Suppressor macrophage treated with lipopolysaccharide for 1 hour (primary cell): ENCODE results near the gene ZNFX1.
"Not testable (repeated sequence)": the region's sequence is repeated elsewhere in the genome, so short reads cannot be mapped to it uniquely, and the experiment has no call there.

Experiments used
- DNase-seq, 3 donors: peaks; one replicate each; pipeline ENCODE4 v3.0.0-alpha.2; 2020 to 2022

Gene ZNFX1

DNA sequence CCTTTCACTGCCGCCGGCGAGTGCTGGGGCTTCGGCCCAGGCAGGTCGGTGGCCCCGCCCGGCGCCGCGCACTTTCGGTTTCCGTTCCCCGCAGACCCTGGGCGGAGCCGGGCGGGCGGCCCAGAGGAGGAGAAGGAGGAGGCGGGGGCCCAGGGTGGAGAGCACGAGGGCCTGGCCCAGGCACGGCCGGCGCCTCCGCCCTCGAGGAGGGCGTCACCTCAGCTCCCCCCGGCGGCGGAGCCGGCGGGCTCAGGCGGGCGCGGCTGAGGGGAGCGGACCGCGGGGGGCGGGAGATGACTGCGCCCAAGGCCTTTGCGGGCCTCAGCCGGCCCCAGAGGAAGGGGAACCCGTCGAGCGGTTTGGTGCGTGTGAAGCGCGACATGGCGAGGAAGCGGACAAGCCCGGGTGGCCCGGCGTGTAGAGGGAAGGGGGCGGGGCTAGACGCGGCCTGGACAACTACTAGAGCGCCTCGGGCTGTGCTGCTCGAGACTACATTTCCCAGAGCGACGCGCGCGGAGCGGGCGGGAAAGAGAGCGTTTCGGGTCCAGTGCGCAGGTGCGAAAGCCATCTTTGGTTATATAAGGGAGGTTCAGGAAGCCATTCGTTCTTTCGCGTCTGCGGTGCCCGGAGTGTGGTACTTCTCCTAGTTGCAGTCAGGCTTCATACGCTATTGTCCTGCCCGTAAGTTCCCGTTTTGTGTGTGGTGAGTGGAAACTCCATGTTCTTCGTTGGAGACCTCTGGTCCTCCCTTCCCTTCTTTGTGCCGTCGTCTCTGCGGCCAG lies at the start of gene ZNFX1:
Gene ZNFX1, minus strand, starts transcription at position 22 of the 782 bp plus-strand sequence. CDS start 2,218 bp downstream, outside the sequence.
- DNase-seq, result peak; percentile 99 to 100 (median 100)

GRCh38 chr20:49326026-49326425 lies 48.2 kb upstream of the ZNFX1 start:
- DNase-seq, result no peak

- no peak for DNase-seq
Measured at GRCh38 chr20:49324306-49324705, 46.4 kb upstream of the ZNFX1 start.

GRCh38 chr20:49323622-49324238 lies 45.9 kb upstream of the ZNFX1 start:
- DNase-seq, result peak; percentile 69 to 78 (median 72)

DNA sequence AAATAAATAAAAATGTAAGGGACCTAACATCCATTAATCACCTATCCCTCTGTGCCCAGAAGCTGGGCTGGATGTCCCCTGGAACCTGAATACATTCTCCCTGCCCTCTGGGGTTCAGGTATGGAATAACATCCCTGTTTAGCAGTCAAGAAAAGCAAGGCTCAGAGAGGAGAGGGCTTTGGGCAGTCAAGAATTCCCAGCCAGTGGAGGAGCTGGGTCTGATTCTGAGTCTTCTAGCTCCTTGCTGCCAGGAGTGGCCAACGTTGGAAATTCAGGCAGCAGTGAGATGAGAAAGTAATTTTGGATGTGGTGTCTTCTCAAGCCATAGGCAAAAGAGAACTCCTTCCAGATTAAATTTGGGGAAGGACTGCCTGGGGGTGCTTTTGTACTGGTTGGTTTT lies 42.6 kb upstream of the ZNFX1 start:
- peak; percentile 41 to 50 (median 46) for DNase-seq

GRCh38 chr20:49319208-49319809 lies 41.5 kb upstream of the ZNFX1 start:
- DNase-seq, result no peak

DNA sequence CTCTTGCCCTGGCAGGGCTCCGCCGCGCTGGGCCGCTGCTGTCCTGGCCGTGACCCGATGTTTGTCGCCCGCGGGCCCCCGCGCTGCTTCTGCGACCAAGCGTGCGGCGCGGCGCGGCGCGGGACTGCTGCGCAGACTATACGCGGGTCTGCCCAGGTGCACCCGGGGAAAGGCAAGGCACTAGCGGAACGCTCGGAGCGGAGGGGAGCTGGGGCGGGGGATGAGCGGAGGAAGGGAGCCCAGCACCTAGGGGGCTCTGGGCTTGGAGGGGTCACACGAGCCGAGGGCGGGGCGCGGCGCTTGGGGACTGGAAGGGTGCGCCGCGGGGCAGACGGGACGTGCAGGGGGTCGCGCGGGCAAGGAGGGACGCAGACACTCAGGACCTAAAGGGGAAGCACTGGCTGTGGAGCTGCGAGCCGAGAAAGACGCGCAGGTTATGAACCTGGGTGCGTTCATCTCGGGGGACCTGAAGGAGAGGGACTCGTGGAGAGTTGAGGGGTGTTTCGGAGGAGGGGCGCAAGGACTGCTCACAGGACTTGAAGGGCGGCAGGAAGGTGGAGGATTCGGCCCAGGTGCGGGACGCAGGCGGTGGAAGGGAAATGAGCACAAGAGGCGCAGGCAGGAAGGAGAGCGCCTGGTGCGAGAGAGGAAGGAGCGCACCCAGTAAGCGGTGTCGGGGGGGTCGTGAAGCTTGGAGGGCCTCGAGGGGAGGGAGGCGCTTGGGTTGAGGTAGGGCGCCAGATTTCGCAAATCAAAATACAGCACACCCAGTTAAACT lies 40.8 kb upstream of the ZNFX1 start:
- peak in 1 of 3 donors; percentile 29 for DNase-seq

GRCh38 chr20:49318091-49318429 lies 40.2 kb upstream of the ZNFX1 start:
- no peak for DNase-seq

DNA sequence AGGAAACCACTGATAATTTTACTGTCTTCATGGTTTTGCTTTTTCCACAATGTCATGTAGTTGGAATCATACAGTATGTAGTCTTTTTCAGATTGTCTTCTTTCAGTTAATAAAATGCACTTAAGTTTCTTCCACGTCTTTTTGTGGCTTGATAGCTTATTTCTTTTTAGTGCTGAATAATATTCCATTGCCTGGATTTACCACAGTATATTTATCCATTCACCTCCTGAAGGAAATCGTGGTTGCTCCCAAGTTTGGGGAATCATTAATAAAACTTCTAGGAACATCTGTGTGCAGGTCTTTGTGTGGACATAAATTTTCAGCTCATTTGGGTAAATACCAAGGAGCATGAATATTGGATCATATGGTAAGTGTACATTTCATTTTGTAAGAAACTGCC lies 38.8 kb upstream of the ZNFX1 start:
- DNase-seq, result no peak

DNA sequence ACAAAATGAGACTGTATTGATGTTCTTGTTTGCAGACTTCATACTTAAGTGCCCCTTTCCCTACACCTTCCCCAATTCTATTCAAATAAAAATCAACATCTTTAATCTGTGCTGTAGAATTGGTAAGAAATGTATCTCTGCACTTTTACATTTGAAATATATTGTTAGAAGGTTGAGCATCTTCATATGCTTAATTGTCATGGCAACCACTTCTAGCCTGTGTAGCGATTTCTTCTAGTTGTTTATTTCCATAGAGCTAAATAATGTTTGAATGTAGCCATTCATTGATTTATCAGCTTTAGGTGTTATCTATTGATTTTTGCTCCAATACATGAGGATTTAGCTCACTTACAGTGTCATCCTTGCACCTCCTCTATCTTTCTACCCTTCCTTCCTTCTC lies 37.7 kb upstream of the ZNFX1 start:
- no peak for DNase-seq

GRCh38 chr20:49314052-49314451 lies 36.2 kb upstream of the ZNFX1 start:
- DNase-seq, result not testable (repeated sequence)

- no peak for DNase-seq
Measured at GRCh38 chr20:49313283-49313682, 35.4 kb upstream of the ZNFX1 start.

DNA sequence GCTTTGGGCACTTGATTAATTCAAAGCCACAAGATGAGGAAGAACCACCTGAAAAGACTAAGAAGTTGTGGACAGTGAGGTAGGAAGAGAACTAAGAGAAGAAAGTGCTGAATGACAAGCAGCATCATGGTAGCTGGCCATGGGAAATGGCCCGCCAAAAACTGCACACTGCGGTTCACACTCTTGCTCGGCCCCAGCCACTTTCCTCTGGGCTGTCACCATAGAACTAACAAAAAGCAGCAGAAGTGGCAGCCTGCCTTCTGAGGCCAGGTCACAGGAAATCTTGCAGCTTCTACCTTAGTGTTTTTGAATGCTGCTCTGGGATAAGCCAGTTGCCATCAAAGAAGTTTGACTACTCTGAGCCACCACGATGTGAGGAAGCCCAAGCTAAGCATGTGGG lies 34.8 kb upstream of the ZNFX1 start:
- DNase-seq, result no peak

GRCh38 chr20:49310705-49311104 lies 32.8 kb upstream of the ZNFX1 start:
- peak; percentile 69 to 83 (median 79) for DNase-seq

- DNase-seq, result no peak
Measured at GRCh38 chr20:49308875-49309274, 31.0 kb upstream of the ZNFX1 start.

- no peak for DNase-seq
Measured at GRCh38 chr20:49306903-49307620, 29.2 kb upstream of the ZNFX1 start.

DNA sequence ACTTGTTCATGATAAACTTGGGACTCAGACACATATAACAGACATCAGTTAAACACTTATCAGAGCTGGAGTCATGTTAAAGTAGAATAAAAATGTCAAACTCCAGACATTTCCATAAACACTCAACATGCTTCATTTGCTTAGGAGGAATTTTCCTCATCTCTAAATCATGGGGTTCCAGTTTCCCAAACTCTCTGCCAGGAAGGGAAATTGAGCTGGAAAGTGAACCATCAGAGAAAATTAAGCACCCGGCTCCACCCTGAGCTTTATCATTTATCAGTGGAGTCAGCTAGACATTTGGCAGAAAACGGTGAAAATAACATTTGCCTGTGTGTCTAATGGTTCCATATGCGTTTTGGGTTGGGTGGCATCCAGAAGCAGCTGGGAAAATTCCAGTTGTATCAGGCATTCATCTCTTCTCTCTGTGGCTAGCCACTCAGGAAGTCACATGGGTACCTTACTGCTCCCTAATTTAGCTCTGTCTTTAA lies 25.3 kb upstream of the ZNFX1 start:
- DNase-seq, result no peak

- peak; percentile 63 to 73 (median 65) for DNase-seq
Measured at GRCh38 chr20:49297605-49298530, 20.0 kb upstream of the ZNFX1 start.

DNA sequence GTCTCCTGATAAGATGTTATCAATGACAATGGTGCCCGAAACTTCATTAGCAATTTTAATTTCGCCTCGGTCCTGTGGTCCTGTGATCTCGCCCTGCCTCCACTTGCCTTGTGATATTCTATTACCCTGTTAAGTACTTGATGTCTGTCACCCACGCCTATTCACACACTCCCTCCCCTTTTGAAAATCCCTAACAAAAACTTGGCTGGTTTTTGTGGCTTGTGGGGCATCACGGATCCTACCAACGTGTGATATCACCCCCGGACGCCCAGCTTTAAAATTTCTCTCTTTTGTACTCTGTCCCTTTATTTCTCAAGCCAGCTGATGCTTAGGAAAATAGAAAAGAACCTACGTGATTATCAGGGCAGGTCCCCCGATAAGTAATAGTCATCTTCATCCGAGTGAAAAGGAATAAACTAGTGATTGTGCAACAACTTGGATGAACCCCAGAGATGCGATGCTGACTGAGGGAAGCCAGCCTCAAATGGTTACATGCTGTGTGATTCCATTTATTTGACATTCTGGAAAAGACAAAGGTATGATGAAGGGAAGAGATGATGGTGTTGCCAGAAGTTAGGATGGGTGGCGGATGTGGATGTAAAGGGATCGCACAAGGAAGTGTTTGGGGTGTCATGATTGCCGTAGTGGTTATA lies 16.3 kb upstream of the ZNFX1 start:
- not testable (repeated sequence) for DNase-seq

DNA sequence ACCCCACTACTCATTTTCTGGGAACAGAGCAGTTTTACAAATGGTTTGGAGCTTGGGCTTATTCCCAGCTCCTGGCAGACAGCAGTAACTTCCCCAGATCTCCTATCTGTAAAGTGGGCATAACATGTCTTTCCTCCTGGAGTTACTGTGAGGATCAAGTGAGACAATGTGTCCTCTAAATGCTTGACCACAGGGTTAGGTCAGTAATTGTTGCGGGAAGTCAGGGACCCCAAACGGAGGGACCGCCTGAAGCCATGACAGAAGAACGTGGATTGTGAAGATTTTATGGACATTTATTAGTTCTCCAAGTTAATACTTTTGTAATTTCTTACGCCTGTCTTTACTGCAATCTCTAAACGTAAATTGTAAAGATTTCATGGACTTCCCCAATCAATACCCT lies 15.3 kb upstream of the ZNFX1 start:
- no peak for DNase-seq

GRCh38 chr20:49292010-49292409 lies 14.2 kb upstream of the ZNFX1 start:
- no peak for DNase-seq
